ENCODE data around the gene RAC3. TPM values are rescaled to one million over a fixed set of nuclear protein-coding genes. Genes with fewer than 3 reads are reported as not detected.

RAC3 gene
- total RNA-seq, 1 experiment from 2014 or later = 84.8 TPM

DNA sequence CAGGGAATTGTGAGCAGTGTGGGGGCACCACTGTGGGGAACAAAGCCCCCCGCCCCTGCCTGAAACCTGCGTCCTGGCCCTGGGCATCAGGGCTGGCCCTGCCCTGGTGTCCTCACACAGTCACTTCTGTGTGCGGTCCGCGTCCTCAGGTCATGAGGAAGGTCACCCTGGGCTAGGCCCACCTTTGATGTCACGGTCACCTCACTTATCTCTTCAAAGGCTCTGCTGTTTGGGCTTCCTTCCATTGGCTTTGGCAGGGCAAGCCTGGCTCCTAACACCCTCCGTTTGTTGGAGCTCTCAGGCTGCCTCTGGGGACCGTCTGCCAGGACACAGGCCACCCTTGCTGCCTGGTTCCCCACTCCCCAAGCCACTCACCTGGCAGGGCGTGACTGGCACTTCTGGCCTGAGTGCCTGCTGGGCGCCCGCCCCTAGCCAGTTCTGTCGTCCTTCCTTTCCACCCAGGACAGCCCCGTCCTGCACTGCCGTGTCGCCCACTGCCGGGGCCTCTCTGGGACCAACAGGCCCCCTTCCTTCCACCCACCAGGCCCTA is 17.6 kb upstream of the RAC3 start:
- Histone ChIP-seq H2AK5ac (ENCODE audit: insufficient read length, low read length) (no peak overlapping the region), H3K4ac (ENCODE audit: low read depth, low read length) (no peak overlapping the region), H3K9me3 (ENCODE audit: control insufficient read depth, low read depth, low read length) (no peaks in the 10 kb centered on the region), H3T11ph (ENCODE audit: low read length) (no peak overlapping the region), H3K27me3 (ENCODE audit: insufficient read depth, low read length) (no peaks in the 10 kb centered on the region), H3K23me2 (ENCODE audit: insufficient read length, low read depth, low read length, poor library complexity, severe bottlenecking) (no peaks in the 10 kb centered on the region), H4K20me1 (ENCODE audit: control insufficient read depth, insufficient read depth, insufficient read length) (no peaks in the 10 kb centered on the region), H3K18ac (ENCODE audit: insufficient read length, low read depth, low read length) (no peak overlapping the region), H4K8ac (replicated peaks; ENCODE audit: insufficient read length, low read depth, low read length) (no peak overlapping the region), H4K5ac (ENCODE audit: insufficient read length, low read depth, low read length) (no peak overlapping the region), H3K14ac (ENCODE audit: insufficient read depth, low read length) (no peak overlapping the region), H3K79me1 (ENCODE audit: insufficient read depth, low read depth, low read length, poor library complexity, severe bottlenecking) (no peaks in the 10 kb centered on the region), H3K79me2 (ENCODE audit: insufficient read depth, low read length) (no peaks in the 10 kb centered on the region), H2AFZ (ENCODE audit: low read length) (no peak overlapping the region), H3K4me1 (ENCODE audit: insufficient read depth, low read length) (no peaks in the 10 kb centered on the region), H2BK5ac (ENCODE audit: insufficient read length, low read length) (no peak overlapping the region), H3K23ac (ENCODE audit: insufficient read length, low read depth, low read length) (no peak overlapping the region), H2BK12ac (ENCODE audit: insufficient read length, low read depth, low read length) (no peak overlapping the region), H2BK20ac (ENCODE audit: low read depth, low read length, poor library complexity, severe bottlenecking) (no peak overlapping the region), H4K91ac (ENCODE audit: insufficient read length, low read depth, low read length) (no peak overlapping the region), H3K56ac (ENCODE audit: insufficient read length, low read depth, low read length) (no peak overlapping the region), H3K4me2 (ENCODE audit: insufficient read depth, insufficient read length, low read length) (no peak overlapping the region), H3K27ac (ENCODE audit: insufficient read length, low read depth, low read length) (no peak overlapping the region), H2BK120ac (ENCODE audit: low read depth, low read length, poor library complexity, severe bottlenecking) (no peak overlapping the region), H3K9ac (ENCODE audit: extremely low read depth, insufficient read length, low read length) (no peak overlapping the region), H2BK15ac (ENCODE audit: low read depth, low read length) (no peak overlapping the region)
- TF ChIP-seq, protein P1, sequence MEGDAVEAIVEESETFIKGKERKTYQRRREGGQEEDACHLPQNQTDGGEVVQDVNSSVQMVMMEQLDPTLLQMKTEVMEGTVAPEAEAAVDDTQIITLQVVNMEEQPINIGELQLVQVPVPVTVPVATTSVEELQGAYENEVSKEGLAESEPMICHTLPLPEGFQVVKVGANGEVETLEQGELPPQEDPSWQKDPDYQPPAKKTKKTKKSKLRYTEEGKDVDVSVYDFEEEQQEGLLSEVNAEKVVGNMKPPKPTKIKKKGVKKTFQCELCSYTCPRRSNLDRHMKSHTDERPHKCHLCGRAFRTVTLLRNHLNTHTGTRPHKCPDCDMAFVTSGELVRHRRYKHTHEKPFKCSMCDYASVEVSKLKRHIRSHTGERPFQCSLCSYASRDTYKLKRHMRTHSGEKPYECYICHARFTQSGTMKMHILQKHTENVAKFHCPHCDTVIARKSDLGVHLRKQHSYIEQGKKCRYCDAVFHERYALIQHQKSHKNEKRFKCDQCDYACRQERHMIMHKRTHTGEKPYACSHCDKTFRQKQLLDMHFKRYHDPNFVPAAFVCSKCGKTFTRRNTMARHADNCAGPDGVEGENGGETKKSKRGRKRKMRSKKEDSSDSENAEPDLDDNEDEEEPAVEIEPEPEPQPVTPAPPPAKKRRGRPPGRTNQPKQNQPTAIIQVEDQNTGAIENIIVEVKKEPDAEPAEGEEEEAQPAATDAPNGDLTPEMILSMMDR (conservative IDR thresholded peaks at IDR 0.05) = no peak
- H3K36me3 Mint-ChIP-seq (ENCODE audit: insufficient read depth in 1 of 3, low read depth in 3 of 3) = peaks cover 2 to 6% (median 3%) of the 10 kb centered on the region in 3 experiments; a peak in 4 of 7 replicates
- 0 out of 4 replicates have a peak, but pooled peaks cover 0 to 2% of the 10 kb centered on the region in 2 experiments for H3K4me1 Mint-ChIP-seq
- H3K9me3 Mint-ChIP-seq = no peaks in the 10 kb centered on the region
- WGBS (ENCODE audit: extremely low coverage, insufficient read length, low lambda C conversion rate) = no CpG with 5 or more reads among the region's 16 CpGs
- DNase-seq = no peak
- H3K27ac Mint-ChIP-seq = no peak overlapping the region
- no peak overlapping the region for H3K4me3 Mint-ChIP-seq
- H3K27me3 Mint-ChIP-seq (ENCODE audit: low read depth) = no peaks in the 10 kb centered on the region; the same call in 1 of the 2 replicates

Data from H9 (cell line).